Prostate gland (tissue), 2 donors: Measurements from ENCODE around the gene TRAPPC2.

Experiments used
- CTCF ChIP-seq, 4 experiments: fragments of 200-600 bp in 2 of 4; fragments of 450-650 bp in 2 of 4; sonication (generic) in 2 of 4; IDR thresholded peaks; 1 replicate in 3 of 4; 2 replicates in 1 of 4; pipeline ENCODE4 v1.5.1; 2016 to 2019; ENCODE audit warnings: antibody characterized with exemption in 4 of 4, mild to moderate bottlenecking in 2 of 4, moderate library complexity in 2 of 4
- POLR2AphosphoS5 ChIP-seq: sonication (generic); formaldehyde crosslinking; IDR thresholded peaks from one replicate; pipeline ENCODE4 v1.6.1; 2017; ENCODE audit warnings: antibody characterized with exemption

GRCh38 chrX:13685126-13685763 lies 49.2 kb downstream of the TRAPPC2 start:
- no peak for TF ChIP-seq CTCF (IDR thresholded peaks at IDR 0.05)
- TF ChIP-seq POLR2AphosphoS5, result no peak
